ENCODE measurements around the gene KIAA0930.

DNA sequence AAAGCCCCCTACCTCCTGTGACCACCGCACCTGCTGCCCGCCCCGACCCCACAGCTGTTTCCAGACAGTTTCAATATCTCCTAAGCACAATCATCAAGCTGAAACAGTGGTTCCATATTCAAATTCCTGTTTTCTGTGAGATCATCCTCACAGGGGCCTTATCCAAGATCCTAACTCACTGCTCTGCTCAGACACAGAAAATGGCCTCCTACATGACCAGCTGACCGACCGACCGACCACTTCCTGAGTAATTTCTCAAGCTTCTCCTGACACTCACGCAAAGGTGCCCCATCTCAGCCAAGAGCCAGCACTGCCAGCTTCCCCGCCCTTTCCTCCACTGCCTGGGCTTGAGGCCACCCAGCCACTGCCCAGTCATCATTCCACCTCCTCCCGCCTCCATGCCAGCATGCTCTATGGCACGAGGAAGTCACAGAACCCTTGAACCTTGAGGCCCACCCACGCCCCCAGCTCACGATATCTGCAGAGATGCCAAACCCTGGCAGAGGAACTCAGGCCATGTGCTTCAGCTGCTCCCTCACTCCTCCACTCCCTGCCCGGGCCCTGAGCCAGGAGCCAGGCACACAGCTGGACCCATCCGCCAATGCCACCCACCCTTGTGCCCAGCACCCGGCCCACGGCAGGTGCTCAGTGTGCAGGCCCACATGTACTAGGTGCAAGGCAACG is 14.0 kb downstream of the KIAA0930 start:
- TF ChIP-seq FOXJ3 (CRISPR knock-in tag; IDR thresholded peaks at IDR 0.05) = no peak
- TF ChIP-seq CTCF (IDR thresholded peaks at IDR 0.05) = no peak
- TF ChIP-seq EZH2phosphoT487 (IDR thresholded peaks at IDR 0.05; ENCODE audit: borderline replicate concordance, low read depth) = no peak
- no peak for TF ChIP-seq RXRA (IDR thresholded peaks at IDR 0.05; ENCODE audit: borderline replicate concordance, low read depth)
